Suprapubic skin (tissue), 4 donors: ENCODE results near the gene KLRF2.

Source experiments
- CTCF ChIP-seq, 2 donors: fragments of 200-600 bp in 1 of 2; fragments of 450-650 bp in 1 of 2; sonication (generic) in 1 of 2; IDR thresholded peaks; one replicate each; pipeline ENCODE4 v1.5.1; 2016 to 2019; ENCODE audit warnings: antibody characterized with exemption in 2 of 2, mild to moderate bottlenecking in 1 of 2, moderate library complexity in 1 of 2
- POLR2A ChIP-seq, 2 donors: fragments of 450-650 bp; IDR thresholded peaks; one replicate each; pipeline ENCODE4 v1.6.1; 2017; ENCODE audit warnings: antibody characterized with exemption in 2 of 2, mild to moderate bottlenecking in 2 of 2, moderate library complexity in 2 of 2
- POLR2AphosphoS5 ChIP-seq, 3 donors: sonication (generic); formaldehyde crosslinking; IDR thresholded peaks; one replicate each; pipeline ENCODE4 v1.6.1; 2017; ENCODE audit warnings: antibody characterized with exemption in 3 of 3

GRCh38 chr12:9831720-9832119, 49.6 kb upstream of the KLRF2 start:
- TF ChIP-seq POLR2AphosphoS5 (IDR thresholded peaks at IDR 0.05) (no peak), CTCF (IDR thresholded peaks at IDR 0.05) (no peak), POLR2A (IDR thresholded peaks at IDR 0.05) (no peak)
